SW480 (cell line): ENCODE results near the gene NRIP3.

Source experiments
- DNase-seq: peaks from one replicate; pipeline ENCODE4 v3.0.0-alpha.2; 2016; ENCODE audit warnings: low spot score

The NRIP3 gene

GRCh38 chr11:9003573-9004182, at the start of gene NRIP3:
NRIP3 (minus strand) TSS chr11:9004001; CDS start chr11:9003935, 66 bp downstream.
- peak; percentile 46 for DNase-seq

DNA sequence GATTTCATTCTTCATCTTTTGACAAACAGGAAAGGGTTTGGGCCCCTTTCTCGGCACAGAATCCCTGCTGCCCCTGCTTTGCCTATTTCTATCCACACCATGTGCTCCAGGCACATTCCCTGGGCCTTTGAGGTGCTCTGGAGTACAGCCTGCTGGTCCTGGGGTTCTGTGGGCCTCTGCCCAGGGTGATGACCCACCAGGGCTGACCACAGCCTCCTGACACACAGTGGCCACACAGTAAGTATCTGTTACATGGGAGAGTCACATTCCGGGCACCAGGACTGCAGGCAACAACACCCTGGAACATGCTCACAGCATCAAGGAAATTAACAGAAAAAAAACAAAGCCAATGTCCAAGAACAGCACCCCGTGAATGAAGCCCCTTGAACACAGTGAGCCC, 48.5 kb upstream of the NRIP3 start:
- no peak for DNase-seq

- no peak for DNase-seq
Observed at GRCh38 chr11:9049959-9050358, 46.2 kb upstream of the NRIP3 start.

DNA sequence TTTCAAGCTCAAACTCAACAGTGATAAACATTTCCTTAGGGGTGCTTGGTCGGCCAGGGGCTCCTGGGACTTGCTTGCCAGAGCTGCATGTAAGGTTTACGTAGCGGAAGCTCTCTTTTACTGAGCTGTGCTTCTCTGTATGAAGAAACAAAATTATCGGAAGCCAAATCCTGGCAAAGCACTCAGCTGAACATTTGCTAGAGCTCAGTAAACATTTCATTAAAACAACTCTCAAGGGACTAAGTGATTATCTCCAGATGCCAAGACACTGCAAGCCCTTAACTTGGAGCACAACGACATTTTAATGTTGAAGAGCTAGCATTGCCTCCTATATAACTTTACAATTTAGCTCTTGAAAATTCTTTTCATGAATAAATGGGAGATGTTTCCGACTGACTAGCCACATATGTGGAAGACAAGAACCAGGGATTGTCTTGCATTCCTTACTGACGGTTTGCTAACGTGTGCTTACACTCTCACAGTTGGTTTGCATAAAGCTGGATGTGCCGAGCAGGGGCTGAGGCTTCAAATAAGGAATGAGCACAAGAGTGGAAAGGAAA, 44.2 kb upstream of the NRIP3 start:
- DNase-seq, result no peak

GRCh38 chr11:9046481-9046880, 42.7 kb upstream of the NRIP3 start:
- DNase-seq, result no peak

GRCh38 chr11:9042488-9042887, 38.7 kb upstream of the NRIP3 start:
- no peak for DNase-seq

- DNase-seq, result no peak
Observed at GRCh38 chr11:9041747-9042146, 37.9 kb upstream of the NRIP3 start.

DNA sequence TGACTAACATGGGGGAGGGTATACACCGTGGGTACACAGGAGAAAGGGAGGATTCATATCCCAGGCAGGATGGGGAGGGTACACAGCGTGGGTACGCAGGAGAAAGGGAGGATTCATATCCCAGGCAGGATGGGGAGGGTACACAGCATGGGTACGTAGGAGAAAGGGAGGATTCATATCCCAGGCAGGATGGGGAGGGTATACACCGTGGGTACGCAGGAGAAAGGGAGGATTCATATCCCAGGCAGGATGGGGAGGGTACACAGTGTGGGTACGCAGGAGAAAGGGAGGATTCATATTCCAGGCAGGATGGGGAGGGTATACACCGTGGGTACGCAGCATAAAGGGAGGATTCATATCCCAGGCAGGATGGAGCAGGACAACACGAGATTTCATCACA, 36.6 kb upstream of the NRIP3 start:
- no peak for DNase-seq

DNA sequence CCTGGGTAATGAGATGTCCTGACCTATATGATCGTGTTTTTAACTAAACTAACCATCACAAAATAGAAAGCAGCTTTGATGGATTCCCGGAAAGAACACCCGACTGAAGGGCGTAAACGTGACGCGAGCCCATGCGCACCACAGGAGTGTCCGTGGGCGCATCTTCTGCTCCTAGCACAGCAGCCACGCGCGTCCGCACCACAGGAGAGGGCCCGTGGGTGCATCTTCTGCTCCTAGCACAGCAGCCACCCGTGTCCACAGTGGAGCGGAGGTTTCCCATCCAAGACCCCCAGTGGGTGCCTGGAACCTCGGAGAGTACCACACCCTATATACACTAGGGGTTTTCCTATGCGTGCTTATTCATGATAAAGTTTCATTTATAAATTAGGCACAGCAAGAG, 36.1 kb upstream of the NRIP3 start:
- no peak for DNase-seq

GRCh38 chr11:9039198-9039597, 35.4 kb upstream of the NRIP3 start:
- DNase-seq, result no peak

DNA sequence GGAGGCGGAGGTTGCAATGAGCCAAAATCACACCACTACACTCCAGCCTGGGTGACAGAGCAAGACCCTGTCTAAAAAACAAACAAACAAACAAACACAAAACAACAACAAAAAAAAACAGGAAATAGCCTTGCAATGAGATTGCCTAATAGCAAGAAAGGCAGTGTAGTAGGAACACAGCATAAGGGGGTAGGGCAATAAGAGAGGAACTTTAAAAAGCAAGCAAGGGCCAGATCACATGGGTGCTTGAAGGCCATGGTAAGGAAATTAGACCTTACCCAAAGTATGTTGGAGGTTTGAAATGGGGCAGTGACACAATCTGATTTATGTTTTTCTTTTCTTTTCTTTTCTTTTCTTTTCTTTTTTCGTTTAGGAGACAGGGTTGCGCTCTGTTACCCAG, 34.7 kb upstream of the NRIP3 start:
- DNase-seq, result no peak

DNA sequence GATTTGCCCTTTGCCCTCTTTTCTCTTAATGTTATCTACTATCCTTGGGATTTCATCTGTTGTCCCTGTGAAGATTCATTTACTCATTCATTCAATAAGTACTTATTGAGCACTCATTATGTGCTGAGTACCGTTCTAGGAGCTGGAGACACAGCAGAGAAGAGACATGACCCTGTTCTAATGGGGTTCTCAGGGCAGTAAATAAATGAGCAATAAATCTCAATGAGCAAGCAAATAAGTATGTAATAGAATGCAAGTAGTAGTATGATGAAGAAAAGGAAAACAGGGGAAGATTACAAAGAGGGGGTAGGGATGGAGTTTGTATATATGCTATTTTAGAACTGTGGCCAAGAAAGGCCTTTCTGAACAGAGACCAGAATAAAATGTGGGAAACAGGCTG, 34.2 kb upstream of the NRIP3 start:
- no peak for DNase-seq

DNA sequence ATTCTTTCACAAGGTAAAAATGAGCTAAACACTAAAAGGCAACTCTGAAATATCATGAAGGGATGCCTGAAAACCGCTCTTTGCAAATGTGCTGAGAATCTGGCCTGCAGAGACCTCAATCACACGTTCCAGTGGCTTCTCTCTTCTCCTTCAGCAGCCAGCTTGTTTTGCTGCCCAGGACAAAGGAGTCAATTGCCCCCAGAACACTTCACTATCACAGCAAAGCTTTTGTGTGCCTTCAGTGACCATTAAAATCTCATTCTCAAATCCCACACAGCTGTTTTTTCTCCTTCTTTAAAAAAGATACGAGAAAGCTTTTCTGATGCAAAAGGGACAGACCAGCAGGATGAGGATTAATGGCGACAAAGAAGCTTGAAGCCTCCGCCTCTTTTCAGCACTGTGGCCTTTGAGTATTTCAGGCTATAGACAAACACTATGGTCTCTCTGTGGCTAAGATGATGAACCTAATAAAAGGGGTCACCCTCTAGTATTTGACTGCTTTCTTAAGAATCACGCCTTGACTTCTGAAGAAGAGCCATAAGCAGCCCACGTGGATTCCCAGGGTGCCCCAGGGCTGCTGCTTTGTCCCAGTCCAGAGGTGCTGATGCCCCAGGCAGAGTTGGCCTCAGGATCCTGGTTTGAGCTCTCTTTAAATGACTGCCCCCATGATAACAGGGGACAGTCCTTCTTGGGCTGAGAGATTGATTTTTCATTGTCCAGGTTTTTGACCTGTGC, 33.4 kb upstream of the NRIP3 start:
- no peak for DNase-seq

DNA sequence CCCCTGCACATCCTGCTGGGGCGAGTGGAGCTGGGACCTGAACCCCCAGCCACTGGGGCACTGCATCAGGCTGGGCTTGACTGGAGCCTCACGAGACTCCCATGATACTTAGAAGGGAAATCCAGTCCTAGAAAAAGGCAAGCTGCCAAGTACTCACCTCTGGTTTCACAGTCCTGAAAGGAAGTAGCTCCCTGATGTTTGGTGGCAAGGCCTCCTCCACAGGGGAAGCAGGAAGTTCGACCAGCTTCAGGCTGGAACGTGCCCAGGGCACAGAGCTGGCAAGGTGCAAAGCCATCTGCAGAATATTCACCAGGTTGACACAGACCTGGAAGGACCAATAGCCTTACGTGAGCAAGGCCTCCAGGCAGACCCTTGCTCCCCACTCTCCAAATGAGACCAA, 26.8 kb upstream of the NRIP3 start:
- no peak for DNase-seq

- DNase-seq, result no peak
Observed at GRCh38 chr11:9029422-9029821, 25.6 kb upstream of the NRIP3 start.

DNA sequence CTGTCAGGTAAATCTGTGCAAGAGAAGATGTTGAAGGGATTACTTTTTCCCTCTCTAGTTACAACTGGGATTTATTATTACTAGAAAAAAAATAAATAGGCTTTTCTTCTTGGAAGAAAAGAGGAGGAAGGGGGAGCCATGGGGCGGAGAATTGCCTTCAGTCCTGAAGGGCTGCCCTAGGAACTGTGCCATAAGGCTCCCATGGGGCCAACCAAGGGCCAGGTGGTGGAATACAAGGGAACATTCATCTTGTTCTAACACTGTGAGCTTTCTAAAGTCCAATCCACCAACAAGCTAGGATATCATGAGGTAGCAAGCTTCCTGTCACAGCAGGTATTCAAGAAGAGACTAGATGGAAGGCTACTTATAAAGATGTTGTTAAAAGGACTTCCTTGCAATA, 24.8 kb upstream of the NRIP3 start:
- no peak for DNase-seq

- no peak for DNase-seq
Observed at GRCh38 chr11:9025101-9025850, 21.5 kb upstream of the NRIP3 start.

- DNase-seq, result no peak
Observed at GRCh38 chr11:9022961-9023680, 19.3 kb upstream of the NRIP3 start.

- no peak for DNase-seq
Observed at GRCh38 chr11:9020916-9021315, 17.1 kb upstream of the NRIP3 start.

GRCh38 chr11:9019861-9020260, 16.1 kb upstream of the NRIP3 start:
- no peak for DNase-seq

- DNase-seq, result no peak
Observed at GRCh38 chr11:9017773-9018172, 14.0 kb upstream of the NRIP3 start.

DNA sequence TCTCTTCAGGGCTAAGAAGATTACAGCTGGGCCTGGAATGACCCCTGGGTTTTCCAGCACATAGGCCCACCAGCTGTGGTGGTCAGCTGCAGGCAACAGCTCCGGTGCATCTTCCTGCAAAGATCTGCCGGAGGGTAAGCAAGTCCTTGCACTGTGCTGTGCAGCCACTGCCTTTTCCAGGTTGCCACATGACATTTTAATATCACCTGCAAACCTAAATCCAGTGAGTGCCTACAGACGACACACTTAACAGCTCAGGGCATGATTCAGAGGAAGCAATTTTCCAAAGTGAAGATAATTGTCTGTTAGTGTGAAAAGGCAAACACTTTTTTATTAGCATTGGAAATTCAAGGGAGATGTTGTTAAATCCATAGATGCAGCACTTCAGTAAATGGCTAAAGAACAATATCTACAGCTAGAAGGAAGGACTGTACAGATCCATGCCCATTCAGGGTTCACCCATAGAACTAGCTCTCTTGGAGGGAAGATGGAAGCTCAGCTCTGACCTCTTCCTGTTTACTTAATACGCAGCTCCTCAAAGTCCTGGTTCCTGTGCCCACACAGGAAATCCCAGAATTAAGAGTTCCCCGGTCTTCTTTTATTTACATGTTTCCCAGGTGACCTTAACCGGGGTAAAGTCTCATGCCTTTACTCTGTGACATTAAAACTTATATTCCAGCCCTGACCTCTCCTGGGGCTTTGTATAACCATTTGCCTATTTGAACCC, 13.3 kb upstream of the NRIP3 start:
- no peak for DNase-seq
